HG02642 (cell line): ENCODE data around the gene KCNA3.

Source experiments
- ATAC-seq: cut with Tn5 transposase; IDR thresholded peaks from one replicate; pipeline ENCODE4 v1.9.1; 2021; ENCODE audit warnings: mild to moderate bottlenecking; ENCODE audit not compliant: unreplicated experiment, poor library complexity

Gene KCNA3

DNA sequence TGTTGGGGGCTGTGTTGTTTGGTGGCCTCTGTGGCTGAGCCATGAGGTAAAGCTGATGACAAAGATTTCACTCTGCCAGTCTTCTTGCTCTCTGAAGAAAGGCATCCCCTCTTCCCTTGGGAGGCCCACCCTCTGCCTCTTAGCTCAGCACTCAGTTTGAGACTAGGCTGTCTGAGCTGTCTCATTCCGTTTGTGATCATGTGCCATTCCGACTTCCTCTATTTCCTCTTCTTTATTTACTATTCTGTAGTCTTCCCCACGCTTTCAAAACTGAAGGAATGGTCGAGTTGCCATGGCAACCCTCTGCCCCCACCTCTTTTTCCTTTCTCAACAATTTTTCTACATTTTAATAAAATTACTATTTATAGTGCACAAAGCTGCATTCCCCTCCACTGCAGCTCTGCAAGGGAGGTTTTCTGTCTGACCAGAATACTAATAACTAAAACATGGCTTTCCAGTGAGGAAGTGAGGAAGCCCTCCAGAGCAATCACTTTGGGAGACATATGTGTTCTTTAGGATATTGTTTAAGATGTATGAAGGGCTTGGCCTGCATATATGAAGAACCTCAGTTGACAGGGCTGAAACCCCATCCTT, 30.8 kb downstream of the KCNA3 start:
- ATAC-seq: no peak

DNA sequence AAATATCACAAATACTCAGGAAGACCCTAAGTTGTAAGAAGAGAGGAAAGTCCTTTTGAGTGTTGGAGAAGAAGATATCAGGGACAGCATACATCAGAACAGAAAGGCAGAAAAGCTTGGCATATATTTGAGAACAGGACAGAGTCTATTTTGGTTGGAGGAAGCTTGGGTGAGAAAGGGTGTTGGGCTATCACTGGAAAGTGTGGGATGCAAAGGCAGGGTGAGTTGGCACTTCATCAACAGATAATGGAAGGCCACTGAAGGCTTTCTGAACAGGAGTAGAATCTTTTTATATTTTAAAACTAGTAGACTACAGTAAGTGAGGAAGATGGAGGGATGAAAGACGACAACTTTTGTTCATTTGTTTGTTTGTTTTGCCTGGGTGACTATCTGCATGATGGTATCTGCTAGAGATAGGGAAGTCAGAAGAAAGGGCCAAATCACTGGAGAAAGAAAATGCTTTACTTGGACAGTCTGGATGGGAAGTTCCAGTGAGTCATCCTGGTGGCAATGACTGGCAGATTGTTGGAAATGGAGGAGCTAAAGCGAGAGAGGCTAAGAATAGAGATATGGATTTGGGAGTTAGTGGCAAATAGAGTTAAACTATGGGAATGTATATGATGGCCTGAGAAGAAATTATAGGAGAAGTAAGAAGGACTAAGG, 34.9 kb downstream of the KCNA3 start:
- no peak for ATAC-seq

DNA sequence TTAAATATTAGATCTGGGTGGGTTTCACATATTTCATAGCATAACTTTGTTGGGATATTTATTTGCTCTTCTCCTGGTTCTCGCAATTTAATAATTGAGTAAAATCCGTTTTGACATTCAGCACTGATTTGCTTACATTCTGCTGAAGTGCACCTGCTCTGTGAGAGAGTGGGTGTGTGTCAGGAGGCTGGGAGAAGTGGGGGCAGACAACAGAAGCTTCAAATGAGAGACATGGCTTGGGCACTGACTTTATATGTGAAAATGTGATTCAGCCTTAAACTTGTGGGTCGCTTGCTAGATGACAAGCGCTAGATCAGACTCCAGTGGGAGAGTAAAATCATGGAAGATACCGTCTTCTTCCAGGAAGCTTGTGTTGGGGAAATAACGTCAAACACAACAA, 36.2 kb downstream of the KCNA3 start:
- no peak for ATAC-seq

DNA sequence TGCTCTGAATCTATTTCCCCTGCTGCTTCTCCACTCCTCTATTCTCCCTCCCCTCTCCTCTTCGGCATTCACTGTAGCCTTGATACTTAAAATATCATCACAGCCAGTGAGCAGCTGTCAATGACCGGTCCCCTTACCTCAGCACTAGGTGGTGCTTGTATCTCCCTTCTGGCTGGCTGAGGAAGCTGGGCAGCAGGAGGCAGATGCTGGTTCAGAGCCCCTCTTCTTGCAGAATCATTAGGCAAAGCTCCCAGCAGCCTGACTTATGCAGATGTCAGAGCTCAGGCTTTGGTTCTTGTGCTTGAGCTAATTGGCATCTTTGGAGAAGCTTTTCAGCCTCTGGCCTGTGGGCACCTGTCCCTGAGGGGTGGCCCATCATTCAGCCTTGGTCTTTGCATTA, 36.7 kb downstream of the KCNA3 start:
- ATAC-seq: no peak

DNA sequence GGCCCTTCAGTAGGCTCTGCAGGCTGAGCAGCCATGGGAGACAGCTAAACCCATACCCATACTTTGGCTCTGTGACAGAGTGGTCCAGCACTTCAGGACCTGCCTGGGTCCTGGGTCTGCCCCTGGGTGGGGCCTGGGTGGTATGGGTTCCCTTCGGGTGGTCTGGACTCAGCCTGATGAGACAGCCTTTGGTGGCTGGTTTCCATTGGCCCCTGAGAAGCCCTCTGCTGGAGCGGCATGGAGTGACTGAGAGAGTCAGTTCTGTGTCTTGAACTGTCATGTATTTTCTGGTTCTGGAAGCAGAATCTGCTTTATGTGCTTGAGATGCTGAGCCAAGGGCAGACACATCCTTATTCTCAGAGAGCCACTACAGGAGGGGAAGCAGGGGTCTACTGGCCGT, 37.3 kb downstream of the KCNA3 start:
- ATAC-seq: no peak

DNA sequence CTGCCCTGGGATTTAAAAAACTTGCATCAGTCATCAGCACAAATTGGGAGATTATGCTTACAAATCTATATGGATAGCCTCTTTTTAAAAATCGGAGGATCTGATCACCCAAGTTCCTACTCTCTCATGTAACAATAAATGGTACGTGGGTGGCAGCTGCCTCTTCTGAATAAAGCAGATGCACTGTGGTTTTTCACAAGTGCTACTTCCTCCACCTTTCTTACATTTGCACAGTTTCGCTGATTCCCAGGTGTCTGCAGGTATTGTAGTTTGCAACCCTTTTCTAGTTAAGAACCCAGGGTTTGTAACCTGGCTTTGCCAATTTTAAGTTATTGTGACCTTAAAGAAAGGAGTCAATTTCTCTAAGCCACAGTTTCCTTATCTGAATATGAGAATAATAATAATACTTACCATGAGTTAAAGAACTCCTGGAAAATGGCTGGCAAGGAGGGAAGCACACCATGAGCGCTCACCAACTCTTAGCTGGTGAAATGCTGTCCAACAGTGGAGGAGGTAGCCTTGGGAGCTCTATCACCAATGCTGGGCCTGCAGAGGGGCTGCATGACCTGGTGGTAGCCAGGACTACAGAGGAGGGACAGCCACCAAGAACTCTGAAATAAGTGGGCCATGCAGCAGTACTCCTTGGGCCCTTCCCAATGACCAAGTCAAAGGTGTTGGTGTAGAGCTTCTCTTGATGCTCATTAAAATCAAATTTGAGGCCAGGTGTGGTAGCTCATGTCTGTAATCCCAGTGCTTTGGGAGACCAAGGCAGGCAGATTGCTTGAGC, 38.4 kb downstream of the KCNA3 start:
- ATAC-seq: no peak

DNA sequence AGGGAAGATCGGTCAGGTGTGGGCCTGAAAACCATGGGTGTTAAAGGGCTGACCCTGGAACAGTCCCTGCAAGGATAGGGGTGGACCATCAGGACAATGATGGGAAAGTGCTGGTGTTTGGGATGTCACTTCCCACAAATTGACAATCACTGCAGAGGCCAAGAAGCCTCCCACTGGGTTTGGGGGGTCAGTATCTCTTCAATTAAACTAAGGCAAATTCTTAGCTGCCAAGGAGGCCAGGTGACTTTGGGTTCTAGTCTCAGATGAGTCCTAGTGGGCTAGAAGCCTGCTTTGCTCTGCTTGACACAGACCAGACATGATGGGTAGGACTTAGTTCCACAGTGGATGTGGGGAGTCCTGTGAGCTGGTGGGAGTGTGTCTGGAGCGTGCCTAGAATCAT, 39.3 kb downstream of the KCNA3 start:
- ATAC-seq: no peak

DNA sequence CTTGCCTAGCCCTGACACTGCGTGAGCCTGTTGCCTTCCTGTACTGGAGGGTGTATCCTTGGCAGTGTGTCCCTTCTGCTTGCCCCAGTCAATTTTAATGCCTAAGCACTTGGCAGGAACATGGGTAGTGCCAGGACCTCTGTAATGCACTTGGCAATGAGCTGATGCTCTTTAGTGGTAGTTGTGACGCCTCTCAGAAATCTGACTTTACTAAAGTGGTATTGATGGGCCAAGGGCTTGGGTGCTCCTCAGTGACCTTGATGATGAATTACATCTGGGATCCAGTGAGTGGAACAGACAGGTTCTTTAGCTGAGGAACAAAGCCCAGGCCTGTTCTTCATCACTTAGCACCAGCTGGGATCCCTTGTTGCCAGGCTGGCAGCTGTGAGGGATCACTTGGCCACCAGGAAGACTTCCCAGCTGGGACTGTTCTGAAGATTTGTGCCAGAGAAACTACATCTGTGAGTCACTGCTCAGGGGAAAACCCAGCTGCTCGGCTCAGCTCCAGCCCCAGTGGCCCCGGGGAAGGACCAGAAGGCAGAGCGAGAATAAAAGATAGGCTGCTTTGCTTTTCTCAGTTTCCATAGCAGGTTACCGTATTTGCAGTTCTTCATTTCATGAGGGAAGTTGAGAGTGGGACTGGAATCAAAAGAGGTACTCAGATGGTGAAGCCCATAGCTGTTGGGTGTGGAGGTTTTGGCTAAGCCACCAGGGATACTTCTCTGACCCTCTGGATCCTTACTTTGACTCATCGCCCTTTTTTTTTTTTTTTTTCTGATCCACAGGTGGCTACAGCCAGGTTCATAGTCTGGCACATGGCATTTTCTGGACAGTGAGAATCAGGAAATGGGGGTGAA, 40.1 kb downstream of the KCNA3 start:
- ATAC-seq: peak; percentile 74

DNA sequence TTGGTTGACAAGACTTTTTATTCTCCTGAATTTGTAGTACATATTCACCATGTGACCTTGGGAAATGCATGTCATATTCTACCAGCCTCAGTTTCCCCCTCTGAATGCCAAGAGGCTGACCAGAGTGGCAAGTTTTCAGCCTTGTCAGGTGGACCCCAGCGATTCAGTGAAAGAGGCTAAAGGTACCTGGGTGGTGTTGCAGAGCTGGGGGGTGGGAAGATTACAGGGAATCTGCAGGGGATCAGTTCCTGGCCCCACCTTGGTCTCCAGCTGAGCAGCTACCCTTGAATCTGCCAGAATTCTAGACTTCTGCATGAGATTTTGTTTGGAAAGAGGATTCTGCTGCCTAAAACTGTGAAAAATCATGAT, 40.7 kb downstream of the KCNA3 start:
- ATAC-seq: no peak

DNA sequence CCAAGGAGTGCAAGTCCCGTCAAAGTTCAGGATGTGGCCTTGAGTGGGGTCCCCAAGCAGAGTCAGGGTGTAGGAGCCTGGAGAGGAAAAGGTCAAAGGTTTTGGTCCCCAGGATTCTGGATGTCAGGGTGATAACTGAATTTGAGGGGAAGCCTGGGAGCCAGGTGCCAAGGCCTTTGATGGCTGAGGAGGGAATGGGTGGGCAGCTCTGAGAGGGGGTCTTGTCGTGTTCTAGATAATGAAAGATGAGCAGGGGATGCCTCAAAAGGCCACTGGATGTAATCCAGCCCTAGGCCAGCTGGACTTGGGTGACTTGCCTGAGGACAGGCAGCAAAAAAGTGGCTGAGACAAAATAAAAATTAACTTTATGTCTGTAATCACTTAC, 41.1 kb downstream of the KCNA3 start:
- ATAC-seq: no peak

DNA sequence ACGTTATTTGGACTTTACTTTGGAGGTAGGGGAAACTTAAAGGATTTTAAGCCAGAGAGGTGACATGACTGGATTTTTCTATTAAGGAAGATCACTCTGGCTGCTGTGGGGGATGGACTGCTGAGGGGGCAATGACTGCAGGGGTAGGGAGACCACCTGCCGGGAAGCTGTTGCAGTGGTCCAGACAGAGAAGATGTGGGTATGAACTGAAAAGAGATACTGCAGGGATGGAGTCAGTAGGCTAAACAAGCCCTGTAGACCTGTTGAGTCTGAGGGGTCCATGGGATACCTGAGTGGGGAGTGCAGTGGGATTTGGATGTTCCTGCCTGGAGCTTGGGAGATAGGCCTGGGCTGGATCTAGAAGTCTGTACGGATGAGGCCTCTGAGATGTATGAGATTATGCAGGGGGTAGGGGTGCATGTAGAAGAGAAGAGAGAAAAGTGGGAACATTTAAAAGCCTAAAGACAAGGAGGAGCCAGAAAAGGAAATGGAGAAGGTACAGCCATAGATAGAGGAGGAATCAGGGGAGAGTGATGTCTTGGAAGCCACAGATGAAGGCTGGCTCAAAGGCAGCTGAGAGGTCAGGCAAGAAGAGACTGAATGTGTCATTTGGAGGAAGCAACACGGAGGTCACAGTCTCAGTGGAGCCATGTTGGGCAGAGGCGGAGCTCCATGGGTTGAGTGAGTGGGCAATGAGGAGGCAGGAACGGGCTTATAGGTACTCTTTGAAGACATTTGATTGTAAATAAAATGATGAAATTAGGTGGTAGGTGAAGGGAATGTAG, 42.7 kb downstream of the KCNA3 start:
- no peak for ATAC-seq

DNA sequence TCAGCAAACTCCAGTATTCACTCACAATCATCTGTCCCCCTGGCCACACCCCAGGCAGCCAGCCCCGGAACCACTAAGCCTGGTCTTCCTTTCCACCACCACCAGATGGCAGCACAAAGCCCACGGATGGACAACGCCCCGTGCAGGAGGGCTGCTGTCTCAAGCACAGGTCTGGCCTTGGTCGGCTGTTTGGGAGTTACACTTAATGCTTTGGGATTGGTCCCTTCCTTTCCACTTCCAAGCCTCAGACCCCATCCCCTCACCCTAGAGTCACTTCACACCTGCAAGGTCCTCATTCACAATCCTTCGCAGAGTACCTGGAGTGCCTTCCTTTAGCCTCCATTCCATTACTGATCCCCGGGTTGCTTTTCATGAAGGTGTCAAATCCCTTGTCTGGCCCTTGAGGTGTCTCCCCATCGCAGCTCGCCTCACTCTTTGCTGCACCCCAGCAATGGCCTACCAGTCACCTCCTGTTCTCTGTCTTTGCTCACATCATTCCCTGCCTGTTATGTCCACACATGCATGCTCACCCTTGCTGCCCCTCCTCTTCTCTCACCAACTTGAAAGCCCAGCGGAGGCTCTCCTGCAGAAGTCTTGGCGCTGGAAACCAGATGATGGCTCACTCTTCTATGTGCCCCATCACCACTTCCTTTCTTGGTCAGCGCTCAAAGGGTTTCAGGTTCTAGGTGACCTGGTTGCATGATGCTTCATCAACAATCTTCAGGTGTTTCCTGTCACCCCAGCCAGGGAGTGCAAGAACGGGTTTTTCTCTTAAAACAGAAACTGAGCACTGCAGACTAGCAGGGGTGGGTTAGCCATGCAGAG, 43.7 kb downstream of the KCNA3 start:
- peak; percentile 52 for ATAC-seq

DNA sequence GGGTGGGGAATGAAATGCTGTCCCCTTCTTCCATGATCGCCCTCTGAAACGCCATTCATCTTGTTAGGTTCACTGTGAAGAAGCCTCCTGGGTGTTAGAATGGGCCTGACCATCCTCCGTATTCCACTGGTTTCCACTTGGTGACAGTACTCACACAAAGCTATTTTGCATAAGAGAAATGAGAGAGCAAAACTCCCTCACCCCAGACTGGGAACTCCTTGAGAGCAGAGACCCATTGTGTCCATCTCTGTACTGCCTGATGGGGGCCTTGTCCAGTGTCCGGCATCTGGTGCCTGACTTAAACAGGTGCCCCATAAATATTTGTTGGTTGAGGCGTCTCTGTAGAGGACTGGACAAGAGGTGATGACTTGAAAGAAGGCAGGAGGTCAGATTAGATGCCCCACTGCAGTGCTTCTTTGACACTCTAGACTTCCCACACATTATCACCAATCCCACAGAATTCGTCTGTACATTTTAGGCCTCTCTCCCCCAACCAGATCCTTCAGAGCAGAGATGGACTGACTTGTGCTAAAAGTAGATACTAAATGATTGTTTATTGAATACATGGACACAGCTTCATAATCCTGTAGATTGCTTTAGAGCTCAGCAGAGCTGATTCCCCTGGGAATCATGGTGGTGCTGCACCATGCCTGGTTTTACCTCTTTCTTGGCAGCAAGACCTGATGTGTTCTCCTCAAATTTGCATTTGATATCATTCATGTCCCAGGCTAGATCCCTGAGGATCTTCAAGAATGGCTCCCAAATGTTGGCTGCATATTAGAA, 46.2 kb downstream of the KCNA3 start:
- ATAC-seq: no peak

DNA sequence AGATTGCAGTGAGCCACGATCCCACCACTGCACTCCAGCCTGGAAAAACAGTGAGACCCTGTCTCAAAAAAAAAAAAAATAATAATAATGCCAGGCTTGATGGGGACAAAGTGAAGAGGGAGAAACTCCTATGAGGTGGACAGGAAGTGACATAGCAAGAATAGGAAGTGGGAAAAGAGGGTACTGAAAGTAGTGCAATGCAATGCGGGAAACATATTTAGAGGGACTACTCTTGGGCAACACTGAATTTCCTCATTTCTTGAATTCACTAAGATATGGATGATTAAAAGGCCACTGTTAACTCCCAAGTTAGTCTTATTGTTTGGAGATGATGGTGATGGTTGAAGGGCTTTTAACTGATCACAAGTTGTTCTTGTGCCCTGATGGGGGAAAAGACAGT, 47.0 kb downstream of the KCNA3 start:
- no peak for ATAC-seq

DNA sequence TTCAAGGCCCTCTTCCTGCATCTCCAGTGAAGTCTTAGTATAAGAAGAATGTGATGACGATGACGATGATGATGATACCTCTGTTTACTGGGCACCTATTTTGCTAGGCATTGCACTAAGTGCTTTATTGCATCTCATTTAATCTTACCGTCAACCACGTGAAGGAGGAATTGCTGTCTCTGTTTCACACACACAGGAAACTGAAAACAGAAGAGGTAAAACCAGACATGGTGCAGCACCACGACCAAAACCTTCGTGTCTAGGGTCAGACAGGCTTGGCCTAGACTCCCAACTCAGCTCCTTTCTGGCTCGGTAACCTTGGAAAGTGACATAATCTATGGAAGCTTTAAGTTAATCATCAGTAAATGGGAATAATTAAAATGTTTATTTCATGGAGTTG, 47.9 kb downstream of the KCNA3 start:
- no peak for ATAC-seq
